ENCODE results near the gene ABHD5. TPM values are rescaled to one million over a fixed set of nuclear protein-coding genes. Genes with fewer than 3 reads are reported as not detected.

ABHD5 gene
- total RNA-seq, 1 donor from 2014 or later = 23.8 TPM

GRCh38 chr3:43757666-43758321, 67.1 kb downstream of the ABHD5 start:
- no peak for DNase-seq

- DNase-seq = no peak
Observed at GRCh38 chr3:43758592-43759225, 68.0 kb downstream of the ABHD5 start.

- no peak for DNase-seq
Observed at GRCh38 chr3:43759297-43759782, 68.6 kb downstream of the ABHD5 start.

GRCh38 chr3:43759938-43760337, 69.2 kb downstream of the ABHD5 start:
- no peak for DNase-seq

- no peak for DNase-seq
Observed at GRCh38 chr3:43760938-43761337, 70.2 kb downstream of the ABHD5 start.

GRCh38 chr3:43762451-43762850, 71.7 kb downstream of the ABHD5 start:
- DNase-seq = no peak

GRCh38 chr3:43764056-43764455, 73.3 kb downstream of the ABHD5 start:
- no peak for DNase-seq

- no peak for DNase-seq
Observed at GRCh38 chr3:43764471-43764870, 73.7 kb downstream of the ABHD5 start.

GRCh38 chr3:43765521-43765971, 74.8 kb downstream of the ABHD5 start:
- DNase-seq = peak; percentile 64

GRCh38 chr3:43766672-43767465, 76.1 kb downstream of the ABHD5 start:
- DNase-seq = no peak

- DNase-seq = peak; percentile 28
Observed at GRCh38 chr3:43768381-43768973, 77.7 kb downstream of the ABHD5 start.

GRCh38 chr3:43769097-43769884, 78.6 kb downstream of the ABHD5 start:
- DNase-seq = peak; percentile 97

GRCh38 chr3:43769885-43770425, 79.2 kb downstream of the ABHD5 start:
- no peak for DNase-seq

GRCh38 chr3:43770426-43771103, 79.8 kb downstream of the ABHD5 start:
- peak; percentile 29 for DNase-seq

GRCh38 chr3:43771610-43772009, 80.9 kb downstream of the ABHD5 start:
- DNase-seq = no peak

- no peak for DNase-seq
Observed at GRCh38 chr3:43773273-43774094, 82.7 kb downstream of the ABHD5 start.

GRCh38 chr3:43774799-43775198, 84.1 kb downstream of the ABHD5 start:
- no peak for DNase-seq

- DNase-seq = no peak
Observed at GRCh38 chr3:43776101-43776500, 85.4 kb downstream of the ABHD5 start.

GRCh38 chr3:43779850-43780249, 89.1 kb downstream of the ABHD5 start:
- no peak for DNase-seq

GRCh38 chr3:43782541-43782940, 91.8 kb downstream of the ABHD5 start:
- DNase-seq = no peak
